K562 (cell line): ENCODE measurements around the gene AGAP3. TPM values are rescaled to one million over a fixed set of nuclear protein-coding genes. Genes with fewer than 3 reads are reported as not detected.

ENCODE experiments used
- ARID2 ChIP-seq: fragments of 450-650 bp; IDR thresholded peaks from 2 replicates; pipeline ENCODE4 v1.6.1; 2017; ENCODE audit warnings: antibody characterized with exemption, mild to moderate bottlenecking
- ARID3A ChIP-seq: IDR thresholded peaks from 2 replicates; pipeline ENCODE4 v1.6.1; 2012; ENCODE audit warnings: low read depth, low read length, improper control_type of control experiment, borderline replicate concordance
- BCOR ChIP-seq: fragments of 450-650 bp; IDR thresholded peaks from 2 replicates; pipeline ENCODE4 v1.6.1; 2016
- GATA2 ChIP-seq: sonication (generic); formaldehyde crosslinking; IDR thresholded peaks from 2 replicates; pipeline ENCODE4 v1.4.0; 2020; ENCODE audit warnings: mild to moderate bottlenecking, missing genetic modification reagents
- NFXL1 ChIP-seq: fragments of 450-650 bp; formaldehyde crosslinking; IDR thresholded peaks from 2 replicates; pipeline ENCODE4 v1.4.0; 2021; ENCODE audit warnings: mild to moderate bottlenecking
- SP1 ChIP-seq: sonication (generic); formaldehyde crosslinking; IDR thresholded peaks from 2 replicates; pipeline ENCODE4 v1.8.1; 2022; ENCODE audit warnings: mild to moderate bottlenecking, missing genetic modification reagents
- TAF1 ChIP-seq: IDR thresholded peaks from 2 replicates; pipeline ENCODE4 v1.6.1; 2011; ENCODE audit warnings: mild to moderate bottlenecking, low read length, moderate library complexity; ENCODE audit not compliant: insufficient read depth, control insufficient read depth, severe bottlenecking; ENCODE audit errors: extremely low read depth
- ZC3H11A ChIP-seq: IDR thresholded peaks from 2 replicates; pipeline ENCODE4 v1.6.1; 2012; ENCODE audit warnings: low read depth, low read length, improper control_type of control experiment
- ZNF212 ChIP-seq: fragments of 450-650 bp; formaldehyde crosslinking; IDR thresholded peaks from 2 replicates; pipeline ENCODE4 v1.4.0; 2020; ENCODE audit warnings: mild to moderate bottlenecking
- ZNF232 ChIP-seq: sonication (generic); formaldehyde crosslinking; IDR thresholded peaks from 2 replicates; pipeline ENCODE4 v1.8.0; 2022; ENCODE audit warnings: mild to moderate bottlenecking, missing genetic modification reagents
- ZNF263 ChIP-seq: sonication (generic); formaldehyde crosslinking; IDR thresholded peaks from 2 replicates; pipeline ENCODE4 v1.8.0; 2022; ENCODE audit warnings: mild to moderate bottlenecking, missing genetic modification reagents, borderline replicate concordance
- ZNF695 ChIP-seq: fragments of 450-650 bp; formaldehyde crosslinking; IDR thresholded peaks from 2 replicates; pipeline ENCODE4 v1.4.0; 2020; ENCODE audit warnings: mild to moderate bottlenecking, moderate library complexity
- polyA plus RNA-seq, 8 experiments: library from polyadenylated mRNA; depleted of rRNA in 4 of 8; stranded (reverse) in 5 of 8; unstranded in 3 of 8; fragments of >200 nt; fragmentation: Nextera tagmentation in 2 of 8; fragmentation: Illumina TruSeq in 1 of 8; extraction: Ambion mirVana in 2 of 8; extraction: Trizol in 1 of 8; gene quantifications; 2 replicates each; pipeline versions ENCODE4 v1.2.1 to v1.2.3, GENCODE V29; 2011 to 2014; ENCODE audit warnings: inconsistent platforms in 1 of 8, missing spikeins in 1 of 8
- total RNA-seq, 7 experiments: library from RNA; depleted of rRNA in 6 of 7; stranded (reverse); fragments of >200 nt in 6 of 7; fragmentation: Illumina TruSeq in 2 of 7; extraction: Trizol in 2 of 7; gene quantifications; 2 replicates each; pipeline versions ENCODE4 v1.2.1 to v1.2.3, GENCODE V29; 2011 to 2021; ENCODE audit warnings: low replicate concordance in 1 of 7
- TF ChIP-seq, protein P1 (sequence below): sonication (generic); formaldehyde crosslinking; IDR thresholded peaks from 2 replicates; pipeline ENCODE4 v1.8.0; 2022; ENCODE audit warnings: mild to moderate bottlenecking, missing genetic modification reagents
- TF ChIP-seq, protein P2 (sequence below): fragments of 450-650 bp; IDR thresholded peaks from 2 replicates; pipeline ENCODE4 v1.6.1; 2016; ENCODE audit warnings: mild to moderate bottlenecking
- TF ChIP-seq, protein P3 (sequence below): fragments of 250-450 bp; sonication (Bioruptor Pico); IDR thresholded peaks from 2 replicates; pipeline ENCODE4 v1.5.0; 2021; ENCODE audit warnings: mild to moderate bottlenecking, borderline replicate concordance
- TF ChIP-seq, protein P4 (sequence below): sonication (generic); formaldehyde crosslinking; IDR thresholded peaks from 2 replicates; pipeline ENCODE4 v1.9.0; 2022; ENCODE audit warnings: mild to moderate bottlenecking, missing genetic modification reagents

Gene AGAP3
- total and polyA plus RNA-seq, 9 of the 15 experiments (the other 6 are each of a cell fraction or from before 2014, with no cell fraction given) = 3.4 to 208 (median 62.2) TPM

- TF ChIP-seq, protein P1, sequence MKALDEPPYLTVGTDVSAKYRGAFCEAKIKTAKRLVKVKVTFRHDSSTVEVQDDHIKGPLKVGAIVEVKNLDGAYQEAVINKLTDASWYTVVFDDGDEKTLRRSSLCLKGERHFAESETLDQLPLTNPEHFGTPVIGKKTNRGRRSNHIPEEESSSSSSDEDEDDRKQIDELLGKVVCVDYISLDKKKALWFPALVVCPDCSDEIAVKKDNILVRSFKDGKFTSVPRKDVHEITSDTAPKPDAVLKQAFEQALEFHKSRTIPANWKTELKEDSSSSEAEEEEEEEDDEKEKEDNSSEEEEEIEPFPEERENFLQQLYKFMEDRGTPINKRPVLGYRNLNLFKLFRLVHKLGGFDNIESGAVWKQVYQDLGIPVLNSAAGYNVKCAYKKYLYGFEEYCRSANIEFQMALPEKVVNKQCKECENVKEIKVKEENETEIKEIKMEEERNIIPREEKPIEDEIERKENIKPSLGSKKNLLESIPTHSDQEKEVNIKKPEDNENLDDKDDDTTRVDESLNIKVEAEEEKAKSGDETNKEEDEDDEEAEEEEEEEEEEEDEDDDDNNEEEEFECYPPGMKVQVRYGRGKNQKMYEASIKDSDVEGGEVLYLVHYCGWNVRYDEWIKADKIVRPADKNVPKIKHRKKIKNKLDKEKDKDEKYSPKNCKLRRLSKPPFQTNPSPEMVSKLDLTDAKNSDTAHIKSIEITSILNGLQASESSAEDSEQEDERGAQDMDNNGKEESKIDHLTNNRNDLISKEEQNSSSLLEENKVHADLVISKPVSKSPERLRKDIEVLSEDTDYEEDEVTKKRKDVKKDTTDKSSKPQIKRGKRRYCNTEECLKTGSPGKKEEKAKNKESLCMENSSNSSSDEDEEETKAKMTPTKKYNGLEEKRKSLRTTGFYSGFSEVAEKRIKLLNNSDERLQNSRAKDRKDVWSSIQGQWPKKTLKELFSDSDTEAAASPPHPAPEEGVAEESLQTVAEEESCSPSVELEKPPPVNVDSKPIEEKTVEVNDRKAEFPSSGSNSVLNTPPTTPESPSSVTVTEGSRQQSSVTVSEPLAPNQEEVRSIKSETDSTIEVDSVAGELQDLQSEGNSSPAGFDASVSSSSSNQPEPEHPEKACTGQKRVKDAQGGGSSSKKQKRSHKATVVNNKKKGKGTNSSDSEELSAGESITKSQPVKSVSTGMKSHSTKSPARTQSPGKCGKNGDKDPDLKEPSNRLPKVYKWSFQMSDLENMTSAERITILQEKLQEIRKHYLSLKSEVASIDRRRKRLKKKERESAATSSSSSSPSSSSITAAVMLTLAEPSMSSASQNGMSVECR (CRISPR knock-in tag) = peak; percentile 96
- TF ChIP-seq TAF1 (no peak), ZNF263 (CRISPR knock-in tag) (no peak), ZNF232 (CRISPR knock-in tag) (no peak), GATA2 (CRISPR knock-in tag) (0 out of 2 replicates have a peak, but pooled peaks have one; percentile 29), NFXL1 (no peak), ZC3H11A (no peak), ZNF212 (CRISPR knock-in tag) (no peak), ARID3A (no peak), SP1 (peak; percentile 78), ZNF695 (CRISPR knock-in tag) (0 out of 2 replicates have a peak, but pooled peaks have one; percentile 5), ARID2 (no peak), BCOR (no peak)
- TF ChIP-seq, protein P2, sequence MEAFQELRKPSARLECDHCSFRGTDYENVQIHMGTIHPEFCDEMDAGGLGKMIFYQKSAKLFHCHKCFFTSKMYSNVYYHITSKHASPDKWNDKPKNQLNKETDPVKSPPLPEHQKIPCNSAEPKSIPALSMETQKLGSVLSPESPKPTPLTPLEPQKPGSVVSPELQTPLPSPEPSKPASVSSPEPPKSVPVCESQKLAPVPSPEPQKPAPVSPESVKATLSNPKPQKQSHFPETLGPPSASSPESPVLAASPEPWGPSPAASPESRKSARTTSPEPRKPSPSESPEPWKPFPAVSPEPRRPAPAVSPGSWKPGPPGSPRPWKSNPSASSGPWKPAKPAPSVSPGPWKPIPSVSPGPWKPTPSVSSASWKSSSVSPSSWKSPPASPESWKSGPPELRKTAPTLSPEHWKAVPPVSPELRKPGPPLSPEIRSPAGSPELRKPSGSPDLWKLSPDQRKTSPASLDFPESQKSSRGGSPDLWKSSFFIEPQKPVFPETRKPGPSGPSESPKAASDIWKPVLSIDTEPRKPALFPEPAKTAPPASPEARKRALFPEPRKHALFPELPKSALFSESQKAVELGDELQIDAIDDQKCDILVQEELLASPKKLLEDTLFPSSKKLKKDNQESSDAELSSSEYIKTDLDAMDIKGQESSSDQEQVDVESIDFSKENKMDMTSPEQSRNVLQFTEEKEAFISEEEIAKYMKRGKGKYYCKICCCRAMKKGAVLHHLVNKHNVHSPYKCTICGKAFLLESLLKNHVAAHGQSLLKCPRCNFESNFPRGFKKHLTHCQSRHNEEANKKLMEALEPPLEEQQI = no peak
- TF ChIP-seq, protein P3, sequence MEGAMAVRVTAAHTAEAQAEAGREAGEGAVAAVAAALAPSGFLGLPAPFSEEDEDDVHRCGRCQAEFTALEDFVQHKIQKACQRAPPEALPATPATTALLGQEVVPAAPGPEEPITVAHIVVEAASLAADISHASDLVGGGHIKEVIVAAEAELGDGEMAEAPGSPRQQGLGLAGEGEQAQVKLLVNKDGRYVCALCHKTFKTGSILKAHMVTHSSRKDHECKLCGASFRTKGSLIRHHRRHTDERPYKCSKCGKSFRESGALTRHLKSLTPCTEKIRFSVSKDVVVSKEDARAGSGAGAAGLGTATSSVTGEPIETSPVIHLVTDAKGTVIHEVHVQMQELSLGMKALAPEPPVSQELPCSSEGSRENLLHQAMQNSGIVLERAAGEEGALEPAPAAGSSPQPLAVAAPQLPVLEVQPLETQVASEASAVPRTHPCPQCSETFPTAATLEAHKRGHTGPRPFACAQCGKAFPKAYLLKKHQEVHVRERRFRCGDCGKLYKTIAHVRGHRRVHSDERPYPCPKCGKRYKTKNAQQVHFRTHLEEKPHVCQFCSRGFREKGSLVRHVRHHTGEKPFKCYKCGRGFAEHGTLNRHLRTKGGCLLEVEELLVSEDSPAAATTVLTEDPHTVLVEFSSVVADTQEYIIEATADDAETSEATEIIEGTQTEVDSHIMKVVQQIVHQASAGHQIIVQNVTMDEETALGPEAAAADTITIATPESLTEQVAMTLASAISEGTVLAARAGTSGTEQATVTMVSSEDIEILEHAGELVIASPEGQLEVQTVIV (CRISPR knock-in tag) = no peak
- TF ChIP-seq, protein P4, sequence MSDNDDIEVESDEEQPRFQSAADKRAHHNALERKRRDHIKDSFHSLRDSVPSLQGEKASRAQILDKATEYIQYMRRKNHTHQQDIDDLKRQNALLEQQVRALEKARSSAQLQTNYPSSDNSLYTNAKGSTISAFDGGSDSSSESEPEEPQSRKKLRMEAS = peak; percentile 98
Observed at GRCh38 chr7:151062399-151063211, 23.7 kb upstream of the AGAP3 start (continued).
